DND-41 (cell line): ENCODE measurements around the gene RAPGEF1.

Source experiments
- ATAC-seq: fragments of 200-7000 bp; cut with Tn5 transposase; 3 replicates; pipeline ENCODE4 v1.9.1; 2021; ENCODE audit warnings: low read depth; ENCODE audit not compliant: insufficient read depth
- DNase-seq: peaks from one replicate; pipeline ENCODE4 v3.0.0-alpha.2; 2020
- H2AFZ ChIP-seq: 2 replicates; pipeline ENCODE4 v1.6.0; 2012; ENCODE audit warnings: low read depth, low read length
- H3K27ac ChIP-seq: 2 replicates; pipeline ENCODE4 v1.5.1; 2012; ENCODE audit warnings: low read length, inconsistent platforms
- H3K27me3 ChIP-seq: fragments of 200-600 bp; sonication (generic); 2 replicates; pipeline ENCODE4 v1.6.0; 2012; ENCODE audit warnings: low read length, mild to moderate bottlenecking, inconsistent platforms; ENCODE audit not compliant: insufficient read depth, poor library complexity
- H3K36me3 ChIP-seq: 2 replicates; pipeline ENCODE4 v1.5.1; 2012; ENCODE audit warnings: low read length, inconsistent platforms; ENCODE audit not compliant: insufficient read depth
- H3K4me1 ChIP-seq: 2 replicates; pipeline ENCODE4 v1.5.1; 2012; ENCODE audit warnings: mild to moderate bottlenecking, low read length; ENCODE audit not compliant: insufficient read depth
- H3K4me2 ChIP-seq: 2 replicates; pipeline ENCODE4 v1.6.0; 2012; ENCODE audit warnings: mild to moderate bottlenecking, moderate library complexity, low read length, inconsistent platforms; ENCODE audit not compliant: insufficient read depth
- H3K4me3 ChIP-seq, 2 experiments: fragments of 200-600 bp in 1 of 2; shearing (Covaris generic) in 1 of 2; 2 replicates each; pipeline ENCODE4 v1.5.1; 2012 to 2016; ENCODE audit warnings: inconsistent platforms in 2 of 2, low read length in 2 of 2, mild to moderate bottlenecking in 2 of 2, low read depth in 1 of 2, moderate library complexity in 1 of 2
- H3K79me2 ChIP-seq: 2 replicates; pipeline ENCODE4 v1.6.0; 2012; ENCODE audit warnings: low read length, inconsistent platforms; ENCODE audit not compliant: insufficient read depth
- H3K9ac ChIP-seq: 2 replicates; pipeline ENCODE4 v1.6.0; 2012; ENCODE audit warnings: low read depth, mild to moderate bottlenecking, inconsistent platforms, low read length, moderate library complexity
- H3K9me3 ChIP-seq: 2 replicates; pipeline ENCODE4 v1.5.1; 2012; ENCODE audit warnings: low read length, moderate library complexity, mild to moderate bottlenecking, inconsistent platforms; ENCODE audit not compliant: insufficient read depth, severe bottlenecking
- H4K20me1 ChIP-seq: 2 replicates; pipeline ENCODE4 v1.6.0; 2012; ENCODE audit warnings: low read length; ENCODE audit not compliant: insufficient read depth
- EZH2 ChIP-seq: IDR thresholded peaks from 3 replicates; pipeline ENCODE4 v1.6.1; 2012; ENCODE audit warnings: borderline replicate concordance, low read depth, mild to moderate bottlenecking, moderate library complexity, low read length, inconsistent platforms; ENCODE audit not compliant: severe bottlenecking
- TF ChIP-seq, protein P1 (sequence below): IDR thresholded peaks from 2 replicates; pipeline ENCODE4 v1.5.1; 2012; ENCODE audit warnings: borderline replicate concordance, low read length, moderate library complexity, mild to moderate bottlenecking; ENCODE audit not compliant: poor library complexity, severe bottlenecking; ENCODE audit errors: extremely low read depth

The RAPGEF1 gene

DNA sequence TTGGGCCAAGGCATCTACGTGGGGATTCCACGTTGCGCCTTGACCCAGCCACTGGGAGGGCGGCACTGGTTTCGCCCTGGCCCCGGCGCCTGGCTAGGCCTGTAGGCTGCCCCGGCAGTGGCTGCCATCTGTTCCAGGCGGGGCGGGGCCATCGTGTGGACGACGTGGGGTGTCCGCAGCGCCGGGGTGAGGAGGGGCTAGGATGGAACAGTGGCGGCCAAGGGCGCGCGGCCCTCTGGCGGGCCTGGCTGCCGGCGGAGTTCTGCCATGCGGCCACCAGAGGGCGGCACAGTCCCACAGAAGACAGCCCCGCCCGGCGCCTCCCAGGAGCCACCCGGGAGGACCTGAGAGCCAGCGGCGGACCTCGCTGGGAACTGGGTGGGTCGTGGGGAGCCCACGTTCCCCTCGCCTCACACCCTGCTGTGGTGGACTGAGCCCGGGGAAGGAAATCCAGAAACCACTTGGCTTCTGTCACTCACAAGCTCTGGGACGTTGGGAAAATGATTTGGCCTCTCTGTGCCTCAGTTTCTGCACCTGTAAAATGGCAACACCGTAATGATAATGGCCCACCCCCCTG, 22.6 kb upstream of the RAPGEF1 start:
- Histone ChIP-seq H4K20me1 (no peaks in the 10 kb centered on the region), H3K4me1 (peaks cover 4% of the 10 kb centered on the region; the same call in 1 of the 2 replicates), H3K9me3 (no peaks in the 10 kb centered on the region), H3K27me3 (peaks cover 3% of the 10 kb centered on the region), H3K36me3 (no peaks in the 10 kb centered on the region), H3K4me2 (peak overlapping the region; percentile 36; the same call in 1 of the 2 replicates), H3K79me2 (no peaks in the 10 kb centered on the region), H3K4me3 (no peak overlapping the region), H3K27ac (no peak overlapping the region), H3K9ac (no peak overlapping the region), H2AFZ (no peak overlapping the region)
- DNase-seq (peak; percentile 65), ATAC-seq (peak; percentile 97)
- TF ChIP-seq, protein P1, sequence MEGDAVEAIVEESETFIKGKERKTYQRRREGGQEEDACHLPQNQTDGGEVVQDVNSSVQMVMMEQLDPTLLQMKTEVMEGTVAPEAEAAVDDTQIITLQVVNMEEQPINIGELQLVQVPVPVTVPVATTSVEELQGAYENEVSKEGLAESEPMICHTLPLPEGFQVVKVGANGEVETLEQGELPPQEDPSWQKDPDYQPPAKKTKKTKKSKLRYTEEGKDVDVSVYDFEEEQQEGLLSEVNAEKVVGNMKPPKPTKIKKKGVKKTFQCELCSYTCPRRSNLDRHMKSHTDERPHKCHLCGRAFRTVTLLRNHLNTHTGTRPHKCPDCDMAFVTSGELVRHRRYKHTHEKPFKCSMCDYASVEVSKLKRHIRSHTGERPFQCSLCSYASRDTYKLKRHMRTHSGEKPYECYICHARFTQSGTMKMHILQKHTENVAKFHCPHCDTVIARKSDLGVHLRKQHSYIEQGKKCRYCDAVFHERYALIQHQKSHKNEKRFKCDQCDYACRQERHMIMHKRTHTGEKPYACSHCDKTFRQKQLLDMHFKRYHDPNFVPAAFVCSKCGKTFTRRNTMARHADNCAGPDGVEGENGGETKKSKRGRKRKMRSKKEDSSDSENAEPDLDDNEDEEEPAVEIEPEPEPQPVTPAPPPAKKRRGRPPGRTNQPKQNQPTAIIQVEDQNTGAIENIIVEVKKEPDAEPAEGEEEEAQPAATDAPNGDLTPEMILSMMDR: peak; percentile 77
- no peak for TF ChIP-seq EZH2

DNA sequence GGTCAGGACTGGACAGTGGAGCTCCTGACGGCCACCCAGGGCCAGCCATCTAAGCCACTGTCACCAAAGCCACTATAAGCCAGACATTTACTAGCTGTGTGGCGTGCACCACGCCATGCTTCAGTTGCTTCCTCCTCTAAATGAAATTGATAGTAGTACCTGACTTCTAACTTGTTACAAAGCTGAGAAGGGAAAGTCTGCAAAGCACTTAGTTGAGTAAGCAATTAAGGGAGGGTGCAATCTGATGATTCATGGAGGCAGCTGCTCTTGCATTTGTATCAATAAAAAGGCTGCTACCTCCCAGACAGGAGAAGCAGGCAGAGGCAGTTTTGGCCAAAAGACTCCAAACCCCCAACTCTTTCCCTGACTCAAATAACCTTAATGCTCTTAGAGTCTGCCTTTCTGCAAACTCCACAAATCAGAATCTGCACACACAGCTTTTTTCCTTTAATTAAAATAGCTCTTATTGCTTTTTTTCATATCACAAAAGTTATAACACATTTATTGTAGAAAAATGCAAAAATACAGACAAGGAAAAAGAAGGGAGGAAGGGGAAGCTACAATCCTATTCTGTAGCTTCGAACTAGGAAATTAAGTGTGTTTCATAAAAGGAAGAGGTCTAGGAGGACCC, 19.3 kb upstream of the RAPGEF1 start:
- Histone ChIP-seq H3K9me3 (no peaks in the 10 kb centered on the region), H3K79me2 (no peaks in the 10 kb centered on the region), H3K36me3 (no peaks in the 10 kb centered on the region), H3K4me3 (no peak overlapping the region), H3K4me2 (no peak overlapping the region), H4K20me1 (no peaks in the 10 kb centered on the region), H3K9ac (no peak overlapping the region), H3K4me1 (peaks cover 4% of the 10 kb centered on the region; the same call in 1 of the 2 replicates), H3K27me3 (no peaks in the 10 kb centered on the region), H2AFZ (no peak overlapping the region), H3K27ac (no peak overlapping the region)
- TF ChIP-seq, protein P1: no peak
- TF ChIP-seq EZH2: no peak
- ATAC-seq (no peak), DNase-seq (no peak)

DNA sequence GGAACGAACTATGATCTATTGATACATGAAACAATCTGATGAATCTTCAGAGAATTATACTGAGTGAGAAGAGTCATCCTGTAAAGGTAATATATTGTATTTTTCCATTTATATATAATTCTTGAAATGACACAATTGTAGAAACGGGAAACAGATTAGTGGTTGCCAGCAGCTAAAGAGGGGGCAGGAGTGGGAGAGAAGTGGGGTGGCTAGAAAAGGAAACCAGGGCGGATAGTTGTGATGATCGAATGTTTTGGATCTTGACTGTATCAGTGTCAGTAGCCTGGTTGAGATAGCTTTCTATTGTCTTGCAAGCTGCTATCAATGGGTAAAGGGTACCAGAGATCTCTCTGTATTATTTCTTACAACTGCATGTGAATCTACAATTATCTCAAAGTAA, 17.7 kb upstream of the RAPGEF1 start:
- Histone ChIP-seq H3K9me3 (no peaks in the 10 kb centered on the region), H3K4me1 (peaks cover 1% of the 10 kb centered on the region; the same call in 1 of the 2 replicates), H3K79me2 (no peaks in the 10 kb centered on the region), H3K36me3 (no peaks in the 10 kb centered on the region), H3K4me2 (no peak overlapping the region), H3K27me3 (no peaks in the 10 kb centered on the region), H2AFZ (no peak overlapping the region), H3K27ac (no peak overlapping the region), H3K9ac (no peak overlapping the region), H3K4me3 (no peak overlapping the region), H4K20me1 (no peaks in the 10 kb centered on the region)
- ATAC-seq: no peak
- no peak for DNase-seq
- TF ChIP-seq, protein P1: no peak
- TF ChIP-seq EZH2: no peak
